Activated T-cell treated with anti-CD3 and anti-CD28 coated beads, Interleukin-2, amount 50 U/mL, for 1 hour (primary cell): ENCODE results near the gene IFT52.

Experiments used
- DNase-seq: peaks from one replicate; pipeline ENCODE4 v3.0.0-alpha.2; 2020

The IFT52 gene

GRCh38 chr20:43590392-43591303 is at the start of gene IFT52:
Gene IFT52 (plus strand): TSS chr20:43590937. CDS start chr20:43594699, 3,762 bp downstream.
- DNase-seq = peak; percentile 89

GRCh38 chr20:43541214-43541613 is 49.5 kb upstream of the IFT52 start:
- no peak for DNase-seq

- no peak for DNase-seq
Measured at GRCh38 chr20:43542161-43542560, 48.6 kb upstream of the IFT52 start.

GRCh38 chr20:43542674-43543073 is 48.1 kb upstream of the IFT52 start:
- no peak for DNase-seq

GRCh38 chr20:43543138-43543537 is 47.6 kb upstream of the IFT52 start:
- no peak for DNase-seq

GRCh38 chr20:43544501-43544900 is 46.2 kb upstream of the IFT52 start:
- no peak for DNase-seq

GRCh38 chr20:43545837-43546578 is 44.7 kb upstream of the IFT52 start:
- DNase-seq = no peak

GRCh38 chr20:43548273-43548880 is 42.4 kb upstream of the IFT52 start:
- DNase-seq = no peak

- no peak for DNase-seq
Measured at GRCh38 chr20:43549416-43550065, 41.2 kb upstream of the IFT52 start.

GRCh38 chr20:43550456-43550855 is 40.3 kb upstream of the IFT52 start:
- DNase-seq = no peak

GRCh38 chr20:43554369-43554768 is 36.4 kb upstream of the IFT52 start:
- DNase-seq = no peak

- no peak for DNase-seq
Measured at GRCh38 chr20:43558412-43559146, 32.2 kb upstream of the IFT52 start, which contains the start of gene SGK2. Gene SGK2 (plus strand): TSS chr20:43559027. CDS start chr20:43566496, 7,469 bp downstream.

- DNase-seq = no peak
Measured at GRCh38 chr20:43559147-43559987, 31.4 kb upstream of the IFT52 start.

- DNase-seq = no peak
Measured at GRCh38 chr20:43560974-43561373, 29.8 kb upstream of the IFT52 start.

GRCh38 chr20:43563429-43563828 is 27.3 kb upstream of the IFT52 start:
- DNase-seq = no peak

GRCh38 chr20:43563991-43564390 is 26.7 kb upstream of the IFT52 start:
- DNase-seq = no peak

GRCh38 chr20:43564455-43564854 is 26.3 kb upstream of the IFT52 start:
- no peak for DNase-seq

GRCh38 chr20:43564993-43565757 is 25.6 kb upstream of the IFT52 start:
- DNase-seq = no peak

GRCh38 chr20:43565758-43566104 is 25.0 kb upstream of the IFT52 start:
- DNase-seq = no peak

- DNase-seq = no peak
Measured at GRCh38 chr20:43567477-43567876, 23.3 kb upstream of the IFT52 start.

GRCh38 chr20:43568706-43569105 is 22.0 kb upstream of the IFT52 start:
- no peak for DNase-seq
